NB4 (cell line): ENCODE data around the gene ADISSP.

Experiments
- DNase-seq: peaks from one replicate; pipeline ENCODE4 v3.0.0; 2010; ENCODE audit warnings: low read depth
- H3K4me3 ChIP-seq: one replicate; pipeline ENCODE4 v1.5.1; 2011; ENCODE audit warnings: mild to moderate bottlenecking, low read depth, low read length, moderate library complexity
- CTCF ChIP-seq: IDR thresholded peaks from one replicate; pipeline ENCODE4 v1.5.1; 2012; ENCODE audit warnings: low read depth, low read length
- MAX ChIP-seq: IDR thresholded peaks from 2 replicates; pipeline ENCODE4 v1.6.1; 2011; ENCODE audit warnings: low read depth, low read length
- MYC ChIP-seq: IDR thresholded peaks from 2 replicates; pipeline ENCODE4 v1.6.1; 2011; ENCODE audit warnings: low read depth, low read length
- POLR2A ChIP-seq: IDR thresholded peaks from 2 replicates; pipeline ENCODE4 v1.6.1; 2011; ENCODE audit warnings: mild to moderate bottlenecking; ENCODE audit not compliant: insufficient read length; ENCODE audit errors: extremely low read depth

ADISSP gene

GRCh38 chr20:3782597-3782996, 15.0 kb upstream of the ADISSP start:
- TF ChIP-seq CTCF = no peak
- no peak for TF ChIP-seq POLR2A
- no peak for TF ChIP-seq MYC
- no peak for TF ChIP-seq MAX
- no peak for DNase-seq

GRCh38 chr20:3781153-3781910, 13.8 kb upstream of the ADISSP start, which contains the start of gene SPEF1:
SPEF1 (minus strand) TSS chr20:3781448; CDS start chr20:3781287, 161 bp downstream.
- DNase-seq = peak; percentile 94
- peak within 1 kb of the TSS; percentile 57 for H3K4me3 ChIP-seq
- TF ChIP-seq MYC (no peak), CTCF (peak; percentile 77)

More at GRCh38 chr20:3782597-3782996, 15.0 kb upstream of the ADISSP start:
- no peak overlapping the region for H3K4me3 ChIP-seq

- no peak overlapping the region for H3K4me3 ChIP-seq
- DNase-seq = no peak
- TF ChIP-seq MYC = no peak
- TF ChIP-seq CTCF = no peak
- no peak for TF ChIP-seq MAX
- no peak for TF ChIP-seq POLR2A
Observed at GRCh38 chr20:3778976-3779375, 11.4 kb upstream of the ADISSP start.

- no peak for DNase-seq
- TF ChIP-seq MAX (no peak), MYC (no peak), CTCF (no peak), POLR2A (no peak)
- no peak overlapping the region for H3K4me3 ChIP-seq
Observed at GRCh38 chr20:3777716-3778629, 10.4 kb upstream of the ADISSP start.

- no peak for DNase-seq
- H3K4me3 ChIP-seq = no peak overlapping the region
- TF ChIP-seq MYC = no peak
- no peak for TF ChIP-seq MAX
- TF ChIP-seq POLR2A = no peak
- no peak for TF ChIP-seq CTCF
Observed at GRCh38 chr20:3777381-3777715, 9.8 kb upstream of the ADISSP start.
